GM18873 (cell line): ENCODE measurements around the gene TMEM204.
"Not testable (repeated sequence)": the region's sequence is repeated elsewhere in the genome, so short reads cannot be mapped to it uniquely, and the experiment has no call there.

Experiments used
- ATAC-seq: cut with Tn5 transposase; IDR thresholded peaks from one replicate; pipeline ENCODE4 v1.9.1; 2021; ENCODE audit warnings: mild to moderate bottlenecking, moderate library complexity, moderate number of reproducible peaks; ENCODE audit not compliant: unreplicated experiment, low FRiP score

The TMEM204 gene

GRCh38 chr16:1581804-1582203, 48.3 kb downstream of the TMEM204 start:
- no peak for ATAC-seq

GRCh38 chr16:1583180-1583579, 49.7 kb downstream of the TMEM204 start:
- no peak for ATAC-seq

GRCh38 chr16:1584926-1585484, 51.5 kb downstream of the TMEM204 start:
- ATAC-seq = no peak

- ATAC-seq = no peak
These were observed 56.9 kb downstream of the TMEM204 start for GRCh38 chr16:1590366-1590765.

GRCh38 chr16:1590930-1591705, 57.7 kb downstream of the TMEM204 start:
- no peak for ATAC-seq

GRCh38 chr16:1592446-1592845, 59.0 kb downstream of the TMEM204 start:
- no peak for ATAC-seq

GRCh38 chr16:1595511-1595910, 62.0 kb downstream of the TMEM204 start:
- ATAC-seq = not testable (repeated sequence)

- ATAC-seq = no peak
These were observed 63.0 kb downstream of the TMEM204 start for GRCh38 chr16:1596516-1596915.

- no peak for ATAC-seq
These were observed 63.7 kb downstream of the TMEM204 start for GRCh38 chr16:1597154-1597553.

- no peak for ATAC-seq
These were observed 67.6 kb downstream of the TMEM204 start for GRCh38 chr16:1601031-1601430.

- ATAC-seq = no peak
These were observed 68.0 kb downstream of the TMEM204 start for GRCh38 chr16:1601489-1601888.

GRCh38 chr16:1602285-1602684, 68.8 kb downstream of the TMEM204 start:
- ATAC-seq = no peak
